H9 (cell line): ENCODE results near the gene CADM1. TPM values are rescaled to one million over a fixed set of nuclear protein-coding genes. Genes with fewer than 3 reads are reported as not detected.

Experiments
- DNase-seq: peaks from one replicate; pipeline ENCODE4 v3.0.0-alpha.2; 2017
- H2AFZ ChIP-seq: one replicate; pipeline ENCODE4 v1.6.1; 2013; ENCODE audit warnings: mild to moderate bottlenecking, low read length, control low read depth, moderate library complexity
- H2AK5ac ChIP-seq: 2 replicates; pipeline ENCODE4 v1.6.1; 2013; ENCODE audit warnings: low read length, control low read depth, mixed read lengths; ENCODE audit not compliant: insufficient read length
- H2BK120ac ChIP-seq: one replicate; pipeline ENCODE4 v1.6.1; 2013; ENCODE audit warnings: low read depth, mild to moderate bottlenecking, low read length, control low read depth, inconsistent platforms; ENCODE audit not compliant: poor library complexity, severe bottlenecking
- H2BK12ac ChIP-seq: 2 replicates; pipeline ENCODE4 v1.6.1; 2013; ENCODE audit warnings: low read length, control low read depth, mixed read lengths, low read depth; ENCODE audit not compliant: insufficient read length
- H2BK15ac ChIP-seq: 2 replicates; pipeline ENCODE4 v1.6.1; 2013; ENCODE audit warnings: low read depth, low read length, control low read depth
- H2BK20ac ChIP-seq: one replicate; pipeline ENCODE4 v1.6.1; 2013; ENCODE audit warnings: low read depth, mild to moderate bottlenecking, low read length, control low read depth, inconsistent platforms; ENCODE audit not compliant: poor library complexity, severe bottlenecking
- H2BK5ac ChIP-seq: 2 replicates; pipeline ENCODE4 v1.6.1; 2013; ENCODE audit warnings: low read length, control low read depth, mixed read lengths; ENCODE audit not compliant: insufficient read length
- H3K14ac ChIP-seq: 2 replicates; pipeline ENCODE4 v1.6.1; 2013; ENCODE audit warnings: low read length, control low read depth; ENCODE audit not compliant: insufficient read depth
- H3K18ac ChIP-seq: 2 replicates; pipeline ENCODE4 v1.6.1; 2013; ENCODE audit warnings: low read depth, mild to moderate bottlenecking, mixed read lengths, low read length, control low read depth; ENCODE audit not compliant: insufficient read length
- H3K23ac ChIP-seq: 2 replicates; pipeline ENCODE4 v1.6.1; 2013; ENCODE audit warnings: low read length, control low read depth, mixed read lengths, low read depth; ENCODE audit not compliant: insufficient read length
- H3K23me2 ChIP-seq: 2 replicates; pipeline ENCODE4 v1.6.1; 2013; ENCODE audit warnings: low read depth, mild to moderate bottlenecking, mixed read lengths, low read length, control low read depth; ENCODE audit not compliant: insufficient read length, poor library complexity, severe bottlenecking
- H3K27ac ChIP-seq: 2 replicates; pipeline ENCODE4 v1.5.1; 2013; ENCODE audit warnings: low read length, control low read depth, mixed read lengths, low read depth; ENCODE audit not compliant: insufficient read length
- H3K27me3 ChIP-seq: 2 replicates; pipeline ENCODE4 v1.6.1; 2013; ENCODE audit warnings: low read length, control low read depth, inconsistent platforms; ENCODE audit not compliant: insufficient read depth
- H3K4ac ChIP-seq: 2 replicates; pipeline ENCODE4 v1.6.1; 2013; ENCODE audit warnings: low read depth, mild to moderate bottlenecking, control low read depth, inconsistent platforms, low read length, moderate library complexity
- H3K4me1 ChIP-seq: 2 replicates; pipeline ENCODE4 v1.6.1; 2013; ENCODE audit warnings: low read length, control low read depth, inconsistent platforms; ENCODE audit not compliant: insufficient read depth
- H3K4me2 ChIP-seq: 2 replicates; pipeline ENCODE4 v1.6.1; 2013; ENCODE audit warnings: low read length, control low read depth, mixed read lengths; ENCODE audit not compliant: insufficient read length, insufficient read depth
- H3K56ac ChIP-seq: 2 replicates; pipeline ENCODE4 v1.6.1; 2013; ENCODE audit warnings: low read depth, mild to moderate bottlenecking, mixed read lengths, low read length, control low read depth; ENCODE audit not compliant: insufficient read length
- H3K79me1 ChIP-seq: 2 replicates; pipeline ENCODE4 v1.6.1; 2013; ENCODE audit warnings: low read depth, mild to moderate bottlenecking, moderate library complexity, low read length, control low read depth, inconsistent platforms; ENCODE audit not compliant: insufficient read depth, poor library complexity, severe bottlenecking
- H3K79me2 ChIP-seq: 2 replicates; pipeline ENCODE4 v1.6.1; 2013; ENCODE audit warnings: low read length, control low read depth, inconsistent platforms; ENCODE audit not compliant: insufficient read depth
- H3K9ac ChIP-seq: 2 replicates; pipeline ENCODE4 v1.6.1; 2013; ENCODE audit warnings: low read length, control low read depth, mixed read lengths; ENCODE audit not compliant: insufficient read length; ENCODE audit errors: extremely low read depth
- H3K9me3 ChIP-seq: one replicate; pipeline ENCODE4 v1.6.1; 2013; ENCODE audit warnings: low read depth, low read length, inconsistent platforms; ENCODE audit not compliant: control insufficient read depth
- H3T11ph ChIP-seq: one replicate; pipeline ENCODE4 v1.6.1; 2013; ENCODE audit warnings: mild to moderate bottlenecking, low read length, control low read depth, inconsistent platforms
- H4K20me1 ChIP-seq: one replicate; pipeline ENCODE4 v1.6.1; 2013; ENCODE audit not compliant: control insufficient read depth, insufficient read length, insufficient read depth
- H4K5ac ChIP-seq: 2 replicates; pipeline ENCODE4 v1.6.1; 2013; ENCODE audit warnings: low read depth, mild to moderate bottlenecking, mixed read lengths, low read length, control low read depth; ENCODE audit not compliant: insufficient read length
- H4K8ac ChIP-seq: replicated peaks from 2 replicates; pipeline ENCODE4 v1.6.1; 2013; ENCODE audit warnings: low read length, control low read depth, mixed read lengths, low read depth; ENCODE audit not compliant: insufficient read length
- H4K91ac ChIP-seq: 2 replicates; pipeline ENCODE4 v1.6.1; 2013; ENCODE audit warnings: low read depth, mild to moderate bottlenecking, moderate library complexity, mixed read lengths, low read length, control low read depth; ENCODE audit not compliant: insufficient read length
- H3K27ac Mint-ChIP-seq, 3 experiments: 2 replicates in 2 of 3; 3 replicates in 1 of 3; pipeline ENCODE4 v1.8.0; 2020 to 2021; ENCODE audit warnings: mixed read lengths in 3 of 3, mild to moderate bottlenecking in 1 of 3, moderate library complexity in 1 of 3
- H3K27me3 Mint-ChIP-seq: 2 replicates; pipeline ENCODE4 v1.8.0; 2021; ENCODE audit warnings: low read depth, mild to moderate bottlenecking, moderate library complexity, mixed read lengths
- H3K36me3 Mint-ChIP-seq, 3 experiments: 2 replicates in 2 of 3; 3 replicates in 1 of 3; pipeline ENCODE4 v1.8.0; 2020 to 2021; ENCODE audit warnings: low read depth in 3 of 3, mixed read lengths in 3 of 3; ENCODE audit not compliant: insufficient read depth in 1 of 3
- H3K4me1 Mint-ChIP-seq, 2 experiments: 2 replicates each; pipeline ENCODE4 v1.8.0; 2020; ENCODE audit warnings: mixed read lengths in 2 of 2
- H3K4me3 Mint-ChIP-seq, 2 experiments: 2 replicates in 1 of 2; 3 replicates in 1 of 2; pipeline ENCODE4 v1.8.0; 2020 to 2021; ENCODE audit warnings: mild to moderate bottlenecking in 2 of 2, mixed read lengths in 2 of 2, moderate library complexity in 1 of 2
- H3K9me3 Mint-ChIP-seq, 2 experiments: 2 replicates in 1 of 2; 3 replicates in 1 of 2; pipeline ENCODE4 v1.8.0; 2020; ENCODE audit warnings: mild to moderate bottlenecking in 2 of 2, mixed read lengths in 2 of 2, moderate library complexity in 1 of 2
- CTCF ChIP-seq: fragments of 200-600 bp; sonication (generic); conservative IDR thresholded peaks from 3 replicates; pipeline ENCODE4 v1.8.0; 2021; ENCODE audit warnings: antibody characterized with exemption, mild to moderate bottlenecking
- WGBS: extraction: QIAGEN DNeasy Blood & Tissue Kit; methylation state at CpG from one replicate; pipeline ENCODE4 v1.1.7; 2013; ENCODE audit warnings: missing lambda C conversion rate, low lambda C conversion rate, mixed read lengths; ENCODE audit not compliant: insufficient read length; ENCODE audit errors: extremely low coverage; 5-methylcytosine and 5-hydroxymethylcytosine counted together
- total RNA-seq: library from RNA; stranded (reverse); gene quantifications from 2 replicates; pipeline ENCODE4 v1.2.1, GENCODE V29; 2021

CADM1 gene
- total RNA-seq, 1 experiment from 2014 or later: 11.9 TPM

DNA sequence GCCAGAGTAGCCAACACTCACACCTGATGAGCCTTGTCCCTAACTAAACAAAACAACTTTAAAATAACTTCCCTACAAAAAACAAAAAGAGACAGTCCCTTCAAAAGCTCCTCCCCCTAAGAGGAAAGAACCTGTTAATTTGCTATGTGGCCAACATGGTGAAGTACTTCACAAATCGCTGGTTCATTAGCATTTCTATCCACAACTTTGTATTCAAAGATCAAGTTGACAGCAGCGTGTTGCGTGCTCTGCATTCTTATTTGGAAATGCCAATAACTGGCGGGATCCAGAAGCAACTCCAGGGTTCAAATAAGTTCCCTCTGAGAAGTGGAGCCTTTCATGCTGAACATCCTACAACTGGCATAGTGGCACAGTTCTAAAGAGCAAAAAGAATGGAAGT is 48.6 kb downstream of the CADM1 start:
- no peak overlapping the region for H3K4me2 ChIP-seq
- no peak overlapping the region for H2BK20ac ChIP-seq
- no peak overlapping the region for H2AFZ ChIP-seq
- no peak overlapping the region for H4K91ac ChIP-seq
- no peaks in the 10 kb centered on the region for H3K36me3 Mint-ChIP-seq
- H3K14ac ChIP-seq: no peak overlapping the region
- H2AK5ac ChIP-seq: no peak overlapping the region
- H3K18ac ChIP-seq: no peak overlapping the region
- no peak overlapping the region for H2BK120ac ChIP-seq
- H3K56ac ChIP-seq: no peak overlapping the region
- no peak overlapping the region for H3K9ac ChIP-seq
- H3K23me2 ChIP-seq: no peaks in the 10 kb centered on the region
- no peaks in the 10 kb centered on the region for H4K20me1 ChIP-seq
- peak; percentile 32 for DNase-seq
- peaks cover 2% of the 10 kb centered on the region; the same call in 1 of the 2 replicates for H3K4me1 ChIP-seq
- no peaks in the 10 kb centered on the region for H3K27me3 ChIP-seq
- H2BK12ac ChIP-seq: no peak overlapping the region
- H3K4me1 Mint-ChIP-seq: peaks cover 18 to 29% of the 10 kb centered on the region in 2 experiments
- no peaks in the 10 kb centered on the region for H3K79me1 ChIP-seq
- H4K5ac ChIP-seq: no peak overlapping the region
- no peaks in the 10 kb centered on the region for H3K9me3 ChIP-seq
- no peak overlapping the region for H3K27ac Mint-ChIP-seq
- H3K4ac ChIP-seq: no peak overlapping the region
- no peak for TF ChIP-seq CTCF
- peaks cover 5% of the 10 kb centered on the region for H3K27me3 Mint-ChIP-seq
- no peak overlapping the region for H4K8ac ChIP-seq
- H3K4me3 Mint-ChIP-seq: no peak overlapping the region
- H2BK5ac ChIP-seq: no peak overlapping the region
- no CpG with 5 or more reads among the region's 4 CpGs for WGBS
- no peaks in the 10 kb centered on the region for H3K79me2 ChIP-seq
- no peak overlapping the region for H3T11ph ChIP-seq
- H3K9me3 Mint-ChIP-seq: no peaks in the 10 kb centered on the region
- no peak overlapping the region for H3K23ac ChIP-seq
- no peak overlapping the region for H3K27ac ChIP-seq
- H2BK15ac ChIP-seq: no peak overlapping the region
